ENCODE results near the gene NHSL2.

DNA sequence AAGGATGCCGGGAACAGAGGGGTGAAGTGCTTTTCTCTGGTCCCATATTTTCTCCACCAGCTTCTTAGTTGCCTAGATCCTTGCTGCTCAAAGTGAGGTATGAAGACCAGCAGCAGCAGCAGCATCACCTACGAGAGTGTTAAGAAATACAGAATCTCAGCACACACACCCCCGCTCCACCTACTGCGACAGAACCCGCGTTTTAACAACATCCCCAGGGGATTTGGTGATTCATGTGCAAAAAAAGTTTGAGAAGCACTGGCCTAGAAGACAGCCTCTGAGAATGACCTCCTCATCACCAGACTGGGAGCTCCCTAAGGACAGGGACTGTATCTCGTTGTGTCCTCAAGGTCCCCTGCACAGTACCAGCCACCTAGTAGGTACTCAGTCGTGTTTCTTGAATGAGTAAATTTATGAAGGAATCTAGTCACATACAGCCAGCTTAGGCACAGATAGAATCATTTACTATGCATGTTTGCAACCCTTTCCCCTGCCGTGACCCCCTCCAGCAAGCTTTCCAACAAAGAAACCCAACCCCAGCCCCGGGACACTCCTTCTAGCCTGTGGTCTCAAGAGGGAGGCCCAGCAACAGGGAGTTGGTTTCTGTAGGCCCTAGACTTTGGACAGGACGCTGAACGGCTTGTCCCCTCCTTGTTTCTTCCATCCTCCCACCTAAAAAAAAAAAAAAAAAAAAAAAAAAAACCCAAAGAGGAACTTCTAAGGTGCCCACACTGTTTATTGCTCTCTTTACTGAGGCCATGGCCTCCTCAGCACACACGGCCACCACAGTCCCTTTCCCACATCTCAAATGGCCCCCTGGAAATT lies 199.6 kb downstream of the NHSL2 start:
- TF ChIP-seq, protein P1, sequence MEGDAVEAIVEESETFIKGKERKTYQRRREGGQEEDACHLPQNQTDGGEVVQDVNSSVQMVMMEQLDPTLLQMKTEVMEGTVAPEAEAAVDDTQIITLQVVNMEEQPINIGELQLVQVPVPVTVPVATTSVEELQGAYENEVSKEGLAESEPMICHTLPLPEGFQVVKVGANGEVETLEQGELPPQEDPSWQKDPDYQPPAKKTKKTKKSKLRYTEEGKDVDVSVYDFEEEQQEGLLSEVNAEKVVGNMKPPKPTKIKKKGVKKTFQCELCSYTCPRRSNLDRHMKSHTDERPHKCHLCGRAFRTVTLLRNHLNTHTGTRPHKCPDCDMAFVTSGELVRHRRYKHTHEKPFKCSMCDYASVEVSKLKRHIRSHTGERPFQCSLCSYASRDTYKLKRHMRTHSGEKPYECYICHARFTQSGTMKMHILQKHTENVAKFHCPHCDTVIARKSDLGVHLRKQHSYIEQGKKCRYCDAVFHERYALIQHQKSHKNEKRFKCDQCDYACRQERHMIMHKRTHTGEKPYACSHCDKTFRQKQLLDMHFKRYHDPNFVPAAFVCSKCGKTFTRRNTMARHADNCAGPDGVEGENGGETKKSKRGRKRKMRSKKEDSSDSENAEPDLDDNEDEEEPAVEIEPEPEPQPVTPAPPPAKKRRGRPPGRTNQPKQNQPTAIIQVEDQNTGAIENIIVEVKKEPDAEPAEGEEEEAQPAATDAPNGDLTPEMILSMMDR (conservative IDR thresholded peaks at IDR 0.05; ENCODE audit: low read depth, low read length): no peak
- no peak for TF ChIP-seq EZH2 (IDR thresholded peaks at IDR 0.05; ENCODE audit: borderline replicate concordance, low read depth, low read length, poor library complexity, severe bottlenecking)

Measured in A673 (cell line).